Trophoblast cell (in vitro differentiated cells and primary cell): Measurements from ENCODE around the gene GPR65.

Experiments used
- DNase-seq, 2 donors: peaks; one replicate each; pipeline ENCODE4 v3.0.0-alpha.2; 2016
- H2AFZ ChIP-seq: 2 replicates; pipeline ENCODE4 v1.6.1; 2013; ENCODE audit warnings: low read length, moderate library complexity, mild to moderate bottlenecking; ENCODE audit not compliant: insufficient read depth, poor library complexity
- H2AK5ac ChIP-seq: 2 replicates; pipeline ENCODE4 v1.6.1; 2013; ENCODE audit warnings: mild to moderate bottlenecking, low read length
- H2BK120ac ChIP-seq: 2 replicates; pipeline ENCODE4 v1.6.1; 2013; ENCODE audit warnings: low read length, mild to moderate bottlenecking, moderate library complexity; ENCODE audit not compliant: insufficient read depth, poor library complexity
- H2BK12ac ChIP-seq: 2 replicates; pipeline ENCODE4 v1.6.1; 2013; ENCODE audit warnings: mild to moderate bottlenecking, low read length, moderate library complexity
- H2BK5ac ChIP-seq: 2 replicates; pipeline ENCODE4 v1.6.1; 2013; ENCODE audit warnings: low read length, low read depth, moderate library complexity, mild to moderate bottlenecking; ENCODE audit not compliant: poor library complexity
- H3K14ac ChIP-seq: 2 replicates; pipeline ENCODE4 v1.6.1; 2013; ENCODE audit warnings: mild to moderate bottlenecking, low read length
- H3K18ac ChIP-seq: 2 replicates; pipeline ENCODE4 v1.6.1; 2013; ENCODE audit warnings: mild to moderate bottlenecking, low read length
- H3K23ac ChIP-seq: 2 replicates; pipeline ENCODE4 v1.6.1; 2013; ENCODE audit warnings: low read length
- H3K27ac ChIP-seq: 2 replicates; pipeline ENCODE4 v1.5.1; 2013; ENCODE audit warnings: low read depth, mild to moderate bottlenecking, inconsistent platforms, low read length, moderate library complexity
- H3K27me3 ChIP-seq: 2 replicates; pipeline ENCODE4 v1.6.1; 2013; ENCODE audit warnings: inconsistent platforms, mild to moderate bottlenecking, low read length, moderate library complexity; ENCODE audit not compliant: insufficient read depth
- H3K36me3 ChIP-seq, 2 experiments: 1 replicate in 1 of 2; 2 replicates in 1 of 2; pipeline ENCODE4 v1.6.1; 2013; ENCODE audit warnings: low read length in 2 of 2, mild to moderate bottlenecking in 2 of 2, moderate library complexity in 1 of 2; ENCODE audit not compliant: insufficient read depth in 2 of 2, control insufficient read depth in 1 of 2
- H3K4ac ChIP-seq: 2 replicates; pipeline ENCODE4 v1.6.1; 2013; ENCODE audit warnings: low read depth, mild to moderate bottlenecking, low read length, moderate library complexity
- H3K4me1 ChIP-seq, 2 experiments: 1 replicate in 1 of 2; 2 replicates in 1 of 2; pipeline ENCODE4 v1.6.1; 2013; ENCODE audit warnings: low read length in 2 of 2, mild to moderate bottlenecking in 2 of 2, moderate library complexity in 1 of 2; ENCODE audit not compliant: insufficient read depth in 2 of 2, control insufficient read depth in 1 of 2
- H3K4me2 ChIP-seq: 2 replicates; pipeline ENCODE4 v1.6.1; 2013; ENCODE audit warnings: inconsistent platforms, mild to moderate bottlenecking, low read length, moderate library complexity
- H3K4me3 ChIP-seq: 2 replicates; pipeline ENCODE4 v1.5.1; 2013; ENCODE audit warnings: mild to moderate bottlenecking, low read depth, low read length, inconsistent platforms
- H3K79me1 ChIP-seq: one replicate; pipeline ENCODE4 v1.6.1; 2013; ENCODE audit warnings: low read length
- H3K79me2 ChIP-seq: 2 replicates; pipeline ENCODE4 v1.6.1; 2013; ENCODE audit warnings: low read length, mild to moderate bottlenecking; ENCODE audit not compliant: control insufficient read depth, insufficient read depth, poor library complexity
- H3K9ac ChIP-seq: 2 replicates; pipeline ENCODE4 v1.6.1; 2013; ENCODE audit warnings: mild to moderate bottlenecking, low read length
- H3K9me3 ChIP-seq: 2 replicates; pipeline ENCODE4 v1.6.1; 2013; ENCODE audit warnings: low read depth, mild to moderate bottlenecking, control low read depth, inconsistent platforms, low read length; ENCODE audit not compliant: insufficient read depth
- H4K12ac ChIP-seq: 2 replicates; pipeline ENCODE4 v1.6.1; 2013; ENCODE audit warnings: low read depth, mild to moderate bottlenecking, low read length, moderate library complexity
- H4K8ac ChIP-seq: 2 replicates; pipeline ENCODE4 v1.6.1; 2013; ENCODE audit warnings: low read depth, mild to moderate bottlenecking, low read length, moderate library complexity
- H4K91ac ChIP-seq: one replicate; pipeline ENCODE4 v1.6.1; 2013; ENCODE audit warnings: low read depth, mild to moderate bottlenecking, low read length, moderate library complexity
- WGBS: extraction: QIAGEN DNeasy Blood & Tissue Kit; methylation state at CpG from one replicate; pipeline ENCODE4 v1.1.7; 2013; ENCODE audit warnings: missing lambda C conversion rate; ENCODE audit not compliant: insufficient read length, insufficient coverage; ENCODE audit errors: extremely low coverage; 5-methylcytosine and 5-hydroxymethylcytosine counted together

The GPR65 gene

DNA sequence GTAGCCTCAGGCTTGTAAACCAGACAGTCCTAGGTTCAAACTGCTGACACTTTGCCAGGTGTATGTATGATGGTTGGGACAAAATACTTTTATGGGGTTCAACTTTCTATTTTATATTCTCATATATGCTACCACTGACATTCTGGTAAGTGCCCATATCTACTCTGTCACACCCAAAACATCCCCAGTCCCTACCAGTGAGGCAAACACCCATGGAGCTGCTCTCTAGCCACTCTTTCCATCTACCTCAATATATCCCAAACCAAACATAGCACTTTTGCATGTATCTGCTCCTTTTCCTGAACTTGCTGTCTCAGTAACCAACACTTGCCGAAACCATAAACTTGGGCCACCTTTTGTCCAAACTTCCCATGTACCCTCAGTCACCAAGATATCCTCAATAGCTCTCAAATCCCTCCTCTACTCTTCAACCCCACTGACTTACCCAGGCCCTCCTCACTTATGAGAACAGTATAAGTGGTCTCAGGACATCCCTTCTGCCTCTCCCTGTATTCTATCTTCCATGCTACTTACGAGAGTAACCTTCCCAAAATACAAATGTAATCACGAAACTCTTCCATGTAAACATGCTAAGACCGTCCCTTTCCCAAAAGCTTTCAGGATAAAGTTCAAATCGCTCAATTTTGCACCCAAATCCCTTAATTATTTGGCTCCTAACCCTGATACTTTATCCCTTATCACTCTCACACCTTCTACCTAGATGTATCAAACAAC, 15.5 kb upstream of the GPR65 start:
- H3K36me3 ChIP-seq = no peaks in the 10 kb centered on the region
- no peak overlapping the region for H3K9ac ChIP-seq
- H3K79me1 ChIP-seq = peaks cover 11% of the 10 kb centered on the region
- no peak overlapping the region for H3K4me2 ChIP-seq
- no peak overlapping the region for H2AFZ ChIP-seq
- H3K79me2 ChIP-seq = peaks cover 5% of the 10 kb centered on the region
- no peak overlapping the region for H3K4me3 ChIP-seq
- H3K4ac ChIP-seq = no peak overlapping the region
- no peak overlapping the region for H2BK120ac ChIP-seq
- no peak overlapping the region for H2BK12ac ChIP-seq
- no peak overlapping the region for H4K12ac ChIP-seq
- DNase-seq = no peak
- no peak overlapping the region for H3K23ac ChIP-seq
- no peak overlapping the region for H4K8ac ChIP-seq
- no peak overlapping the region for H3K18ac ChIP-seq
- peaks cover 4 to 5% of the 10 kb centered on the region in 2 experiments for H3K4me1 ChIP-seq
- no peak overlapping the region for H2AK5ac ChIP-seq
- no peak overlapping the region for H4K91ac ChIP-seq
- H3K27ac ChIP-seq = no peak overlapping the region
- no CpG with 5 or more reads among the region's 5 CpGs for WGBS
- H2BK5ac ChIP-seq = no peak overlapping the region
- H3K9me3 ChIP-seq = no peaks in the 10 kb centered on the region
- no peaks in the 10 kb centered on the region for H3K27me3 ChIP-seq
- no peak overlapping the region for H3K14ac ChIP-seq

- Histone ChIP-seq H3K14ac (no peak overlapping the region), H3K27me3 (no peaks in the 10 kb centered on the region), H3K9me3 (no peaks in the 10 kb centered on the region), H2BK5ac (no peak overlapping the region), H3K18ac (no peak overlapping the region), H3K4ac (no peak overlapping the region), H3K27ac (no peak overlapping the region), H3K36me3 (no peaks in the 10 kb centered on the region), H2AFZ (no peak overlapping the region), H3K79me2 (peaks cover 5% of the 10 kb centered on the region), H3K79me1 (peaks cover 11% of the 10 kb centered on the region), H2BK120ac (no peak overlapping the region), H3K4me3 (no peak overlapping the region), H3K4me2 (no peak overlapping the region), H3K4me1 (peaks cover 5% of the 10 kb centered on the region in 2 experiments), H4K12ac (no peak overlapping the region), H4K91ac (no peak overlapping the region), H3K23ac (no peak overlapping the region), H3K9ac (no peak overlapping the region), H4K8ac (no peak overlapping the region), H2AK5ac (no peak overlapping the region), H2BK12ac (no peak overlapping the region)
- no CpG with 5 or more reads among the region's 2 CpGs for WGBS
- no peak for DNase-seq
These were observed 15.0 kb upstream of the GPR65 start for GRCh38 chr14:87989956-87990299.

GRCh38 chr14:87990682-87991081, 14.3 kb upstream of the GPR65 start:
- no peak overlapping the region for H2BK120ac ChIP-seq
- H2BK12ac ChIP-seq = no peak overlapping the region
- no peak overlapping the region for H3K18ac ChIP-seq
- no peak overlapping the region for H2AFZ ChIP-seq
- no peaks in the 10 kb centered on the region for H3K9me3 ChIP-seq
- no peak overlapping the region for H4K91ac ChIP-seq
- no peak overlapping the region for H3K27ac ChIP-seq
- H3K9ac ChIP-seq = no peak overlapping the region
- H3K4ac ChIP-seq = no peak overlapping the region
- no peak overlapping the region for H4K8ac ChIP-seq
- H3K23ac ChIP-seq = no peak overlapping the region
- peaks cover 11% of the 10 kb centered on the region for H3K79me1 ChIP-seq
- H3K36me3 ChIP-seq = no peaks in the 10 kb centered on the region
- H4K12ac ChIP-seq = no peak overlapping the region
- no peak overlapping the region for H3K4me3 ChIP-seq
- no CpG with 5 or more reads among the region's 4 CpGs for WGBS
- H3K4me2 ChIP-seq = no peak overlapping the region
- DNase-seq = no peak
- H3K27me3 ChIP-seq = no peaks in the 10 kb centered on the region
- no peak overlapping the region for H2AK5ac ChIP-seq
- H3K14ac ChIP-seq = no peak overlapping the region
- H3K79me2 ChIP-seq = peaks cover 5% of the 10 kb centered on the region
- H2BK5ac ChIP-seq = no peak overlapping the region
- peaks cover 7 to 8% of the 10 kb centered on the region in 2 experiments for H3K4me1 ChIP-seq

GRCh38 chr14:87992346-87992717, 12.6 kb upstream of the GPR65 start:
- no peak overlapping the region for H2AK5ac ChIP-seq
- no CpG with 5 or more reads among the region's 20 CpGs for WGBS

More at GRCh38 chr14:87992346-87992717, 12.6 kb upstream of the GPR65 start:
- peak overlapping the region; percentile 20 for H2BK12ac ChIP-seq
- H3K9ac ChIP-seq = peak overlapping the region; percentile 96
- H3K4ac ChIP-seq = peak overlapping the region; percentile 4
- H3K36me3 ChIP-seq = no peaks in the 10 kb centered on the region
- peak overlapping the region; percentile 99 for H4K8ac ChIP-seq
- H3K4me2 ChIP-seq = peak overlapping the region; percentile 78
- peak overlapping the region; percentile 52 for H3K14ac ChIP-seq
- peaks cover 13% of the 10 kb centered on the region for H3K79me1 ChIP-seq
- H3K27ac ChIP-seq = no peak overlapping the region
- peak overlapping the region; percentile 62 for H3K18ac ChIP-seq
- H3K23ac ChIP-seq = no peak overlapping the region
- H3K4me3 ChIP-seq = peak overlapping the region; percentile 95
- peaks cover 5% of the 10 kb centered on the region for H3K79me2 ChIP-seq
- peak overlapping the region; percentile 34 for H4K12ac ChIP-seq
- H4K91ac ChIP-seq = peak overlapping the region; percentile 92
- peak overlapping the region; percentile 87 for H2AFZ ChIP-seq
- H3K27me3 ChIP-seq = no peaks in the 10 kb centered on the region
- DNase-seq = no peak
- H2BK5ac ChIP-seq = no peak overlapping the region
- H3K9me3 ChIP-seq = no peaks in the 10 kb centered on the region
- H3K4me1 ChIP-seq = peaks cover 8 to 9% of the 10 kb centered on the region in 2 experiments
- H2BK120ac ChIP-seq = no peak overlapping the region
